Measurements from ENCODE around the gene ADORA2A.

ADORA2A gene

DNA sequence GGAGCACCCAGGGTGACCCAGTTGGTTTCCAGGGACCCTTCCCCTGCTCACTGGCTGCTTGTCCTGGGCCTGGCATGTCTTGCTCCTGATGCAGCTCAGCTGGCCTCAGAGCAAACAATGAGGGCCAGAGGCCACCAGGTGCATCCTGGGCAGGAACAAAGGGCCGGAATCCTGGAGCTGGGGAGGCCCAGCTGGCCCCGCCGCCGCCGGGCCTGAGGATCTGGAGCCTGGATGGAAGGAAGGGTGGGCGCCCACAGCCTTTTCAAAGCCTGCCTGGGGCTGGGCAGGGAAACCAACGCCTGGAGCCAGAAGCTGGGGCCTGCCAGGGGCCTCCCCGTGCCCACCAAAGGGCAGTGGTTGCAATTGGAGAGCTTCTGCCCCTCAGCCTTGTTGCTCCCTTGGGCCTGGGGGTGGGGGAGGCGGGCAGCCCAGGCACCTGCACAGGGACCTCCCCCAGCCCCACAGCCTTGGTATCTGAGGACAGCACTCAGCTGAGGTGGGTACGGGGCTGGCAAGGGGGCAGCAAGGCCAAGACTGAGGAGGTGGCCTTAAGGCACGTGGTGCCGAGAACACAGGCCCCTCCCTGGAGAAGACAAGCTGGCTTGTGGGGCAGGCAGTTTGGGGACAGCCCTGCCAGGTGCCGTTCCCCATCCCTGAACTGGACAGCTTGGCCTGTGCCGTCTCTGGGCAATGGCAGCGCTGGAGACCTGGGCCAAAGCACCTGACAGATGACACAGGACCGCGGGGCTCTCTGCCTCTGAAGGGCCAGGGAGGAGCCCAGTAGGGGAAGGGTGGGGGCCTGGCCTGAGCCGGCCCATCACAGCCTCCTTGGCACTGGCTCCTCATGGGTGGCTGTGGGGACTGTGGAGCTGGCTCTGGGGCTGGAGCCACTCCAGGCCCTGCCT lies 7.1 kb upstream of the ADORA2A start:
- peaks cover 0 to 31% of the 10 kb centered on the region in 2 donors for H3K27me3 ChIP-seq (ENCODE audit: control insufficient read depth in 1 of 2, insufficient read depth in 2 of 2, low read length in 2 of 2)
- H3K4me1 ChIP-seq (ENCODE audit: insufficient read depth, low read length), result no peaks in the 10 kb centered on the region
- H3K27ac ChIP-seq (ENCODE audit: low read depth, low read length), result no peak overlapping the region
- no peaks in the 10 kb centered on the region for H3K9me3 ChIP-seq (ENCODE audit: low read length)
- no peak overlapping the region for H3K9ac ChIP-seq (ENCODE audit: low read length)
- no peak overlapping the region for H3K4me3 ChIP-seq (ENCODE audit: low read depth in 1 of 2, low read length in 2 of 2)
- H3K36me3 ChIP-seq (ENCODE audit: insufficient read depth, low read length), result peaks cover 8% of the 10 kb centered on the region

DNA sequence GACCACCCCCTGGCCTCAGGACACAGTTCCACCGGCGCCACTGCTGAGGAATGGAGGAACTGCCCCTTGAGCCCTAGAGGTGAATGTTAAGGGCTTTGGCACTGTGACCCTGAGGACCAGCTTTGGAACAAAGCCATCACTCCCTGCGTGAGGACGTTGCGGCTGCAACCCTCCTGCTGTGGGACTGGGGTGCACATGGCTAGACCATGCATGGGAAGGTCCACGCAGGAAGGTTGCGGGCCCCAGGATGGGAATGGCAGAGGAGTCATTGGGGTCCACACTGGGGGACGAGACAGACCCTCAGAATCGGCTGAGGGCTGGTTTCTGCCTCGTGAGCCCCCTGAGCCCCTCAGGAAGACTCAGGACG lies 6.4 kb upstream of the ADORA2A start:
- Histone ChIP-seq H3K27ac (ENCODE audit: low read depth, low read length) (no peak overlapping the region), H3K9ac (ENCODE audit: low read length) (no peak overlapping the region), H3K4me3 (ENCODE audit: low read depth in 1 of 2, low read length in 2 of 2) (no peak overlapping the region), H3K36me3 (ENCODE audit: insufficient read depth, low read length) (peaks cover 2% of the 10 kb centered on the region), H3K4me1 (ENCODE audit: insufficient read depth, low read length) (no peaks in the 10 kb centered on the region), H3K27me3 (ENCODE audit: control insufficient read depth in 1 of 2, insufficient read depth in 2 of 2, low read length in 2 of 2) (peaks cover 0 to 31% of the 10 kb centered on the region in 2 donors), H3K9me3 (ENCODE audit: low read length) (no peaks in the 10 kb centered on the region)

DNA sequence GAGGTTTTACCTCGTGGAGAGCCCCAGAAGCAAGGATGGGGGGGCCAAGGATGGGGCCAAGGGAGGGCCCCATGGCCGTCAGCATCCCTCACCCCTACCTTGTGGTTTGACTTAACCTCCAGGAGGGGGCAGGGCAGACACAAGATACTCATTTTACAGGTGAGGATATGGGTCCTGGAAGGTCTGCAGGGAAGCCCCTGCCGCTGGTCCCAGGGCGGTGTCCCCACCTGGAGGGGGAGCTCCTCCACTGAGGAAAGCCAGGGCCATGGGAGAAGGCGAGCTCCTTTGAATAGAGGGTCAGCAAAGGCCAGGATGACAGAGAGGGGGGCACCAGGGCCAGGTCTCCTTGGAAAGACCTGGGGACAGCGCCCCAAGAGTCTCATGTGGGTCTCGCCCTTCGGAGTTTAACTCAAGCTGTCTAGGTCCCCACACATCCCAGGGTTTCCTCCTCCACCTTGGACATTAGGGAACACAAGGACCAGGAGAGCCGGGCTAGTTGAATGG lies 5.9 kb upstream of the ADORA2A start:
- Histone ChIP-seq H3K36me3 (ENCODE audit: insufficient read depth, low read length) (no peaks in the 10 kb centered on the region), H3K4me1 (ENCODE audit: insufficient read depth, low read length) (no peaks in the 10 kb centered on the region), H3K27me3 (ENCODE audit: control insufficient read depth in 1 of 2, insufficient read depth in 2 of 2, low read length in 2 of 2) (peaks cover 0 to 31% of the 10 kb centered on the region in 2 donors), H3K9ac (ENCODE audit: low read length) (no peak overlapping the region), H3K9me3 (ENCODE audit: low read length) (no peaks in the 10 kb centered on the region), H3K27ac (ENCODE audit: low read depth, low read length) (no peak overlapping the region), H3K4me3 (ENCODE audit: low read depth in 1 of 2, low read length in 2 of 2) (no peak overlapping the region)

DNA sequence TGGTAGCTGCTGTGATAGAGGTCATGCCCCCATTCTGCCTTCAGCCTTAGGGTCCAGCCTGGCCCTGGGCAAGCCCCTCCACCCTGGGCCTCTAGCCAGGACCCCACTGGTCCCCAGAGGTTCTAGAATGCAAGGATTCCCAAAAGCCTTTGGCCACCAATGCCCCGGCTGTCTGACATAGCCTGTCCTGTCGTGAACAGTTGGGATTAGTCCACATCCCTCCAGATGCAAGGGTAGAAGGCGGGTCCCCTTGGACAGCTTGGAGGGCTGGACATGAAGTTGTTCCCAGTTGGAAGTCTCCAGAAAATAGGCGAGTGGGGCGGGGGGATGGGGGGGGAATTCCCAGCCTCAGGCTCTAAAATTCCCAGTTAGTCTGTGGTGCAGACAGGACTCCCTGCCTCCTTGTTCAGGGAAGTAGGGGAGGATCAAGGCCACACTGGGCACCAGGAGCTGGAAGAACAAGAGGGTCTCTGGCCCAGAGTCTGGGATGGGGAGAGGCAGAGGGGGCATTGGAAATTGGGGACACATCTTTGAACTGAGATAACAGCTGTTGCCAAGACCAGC lies 5.2 kb upstream of the ADORA2A start:
- Histone ChIP-seq H3K4me1 (ENCODE audit: insufficient read depth, low read length) (no peaks in the 10 kb centered on the region), H3K9me3 (ENCODE audit: low read length) (no peaks in the 10 kb centered on the region), H3K36me3 (ENCODE audit: insufficient read depth, low read length) (no peaks in the 10 kb centered on the region), H3K4me3 (ENCODE audit: low read depth in 1 of 2, low read length in 2 of 2) (no peak overlapping the region), H3K9ac (ENCODE audit: low read length) (no peak overlapping the region), H3K27me3 (ENCODE audit: control insufficient read depth in 1 of 2, insufficient read depth in 2 of 2, low read length in 2 of 2) (peaks cover 0 to 31% of the 10 kb centered on the region in 2 donors), H3K27ac (ENCODE audit: low read depth, low read length) (no peak overlapping the region)

DNA sequence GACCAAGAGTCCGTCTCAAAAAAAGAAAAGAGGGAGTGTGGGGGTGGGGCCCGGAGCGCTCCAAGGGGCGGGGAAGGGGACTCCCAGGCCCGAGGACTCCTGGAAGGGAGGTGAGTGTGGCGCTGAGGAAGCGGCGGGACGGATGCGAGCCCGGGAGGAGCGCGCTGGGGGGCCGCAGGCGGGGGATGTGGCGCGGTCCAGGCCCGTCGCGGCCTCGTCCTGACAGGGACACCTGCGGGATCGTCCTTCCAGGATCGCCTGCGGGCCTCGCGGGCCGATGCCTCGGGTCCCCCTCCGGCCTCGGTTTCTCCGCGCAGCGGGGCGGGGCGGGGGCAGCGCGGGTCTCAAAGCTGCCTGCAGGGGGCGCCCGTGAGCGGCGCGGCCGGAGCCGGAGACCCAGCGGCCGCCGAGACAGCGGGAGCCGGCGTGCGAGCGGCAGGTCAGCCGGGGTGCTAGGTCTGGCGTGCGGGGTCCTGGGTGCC lies 3.8 kb upstream of the ADORA2A start:
- H3K4me3 ChIP-seq (ENCODE audit: low read depth in 1 of 2, low read length in 2 of 2), result peak overlapping the region in 1 of 2 donors; percentile 61
- H3K4me1 ChIP-seq (ENCODE audit: insufficient read depth, low read length), result no peaks in the 10 kb centered on the region
- no peaks in the 10 kb centered on the region for H3K9me3 ChIP-seq (ENCODE audit: low read length)
- H3K9ac ChIP-seq (ENCODE audit: low read length), result no peak overlapping the region
- H3K36me3 ChIP-seq (ENCODE audit: insufficient read depth, low read length), result no peaks in the 10 kb centered on the region
- H3K27me3 ChIP-seq (ENCODE audit: control insufficient read depth in 1 of 2, insufficient read depth in 2 of 2, low read length in 2 of 2), result peaks cover 0 to 31% of the 10 kb centered on the region in 2 donors
- H3K27ac ChIP-seq (ENCODE audit: low read depth, low read length), result no peak overlapping the region

DNA sequence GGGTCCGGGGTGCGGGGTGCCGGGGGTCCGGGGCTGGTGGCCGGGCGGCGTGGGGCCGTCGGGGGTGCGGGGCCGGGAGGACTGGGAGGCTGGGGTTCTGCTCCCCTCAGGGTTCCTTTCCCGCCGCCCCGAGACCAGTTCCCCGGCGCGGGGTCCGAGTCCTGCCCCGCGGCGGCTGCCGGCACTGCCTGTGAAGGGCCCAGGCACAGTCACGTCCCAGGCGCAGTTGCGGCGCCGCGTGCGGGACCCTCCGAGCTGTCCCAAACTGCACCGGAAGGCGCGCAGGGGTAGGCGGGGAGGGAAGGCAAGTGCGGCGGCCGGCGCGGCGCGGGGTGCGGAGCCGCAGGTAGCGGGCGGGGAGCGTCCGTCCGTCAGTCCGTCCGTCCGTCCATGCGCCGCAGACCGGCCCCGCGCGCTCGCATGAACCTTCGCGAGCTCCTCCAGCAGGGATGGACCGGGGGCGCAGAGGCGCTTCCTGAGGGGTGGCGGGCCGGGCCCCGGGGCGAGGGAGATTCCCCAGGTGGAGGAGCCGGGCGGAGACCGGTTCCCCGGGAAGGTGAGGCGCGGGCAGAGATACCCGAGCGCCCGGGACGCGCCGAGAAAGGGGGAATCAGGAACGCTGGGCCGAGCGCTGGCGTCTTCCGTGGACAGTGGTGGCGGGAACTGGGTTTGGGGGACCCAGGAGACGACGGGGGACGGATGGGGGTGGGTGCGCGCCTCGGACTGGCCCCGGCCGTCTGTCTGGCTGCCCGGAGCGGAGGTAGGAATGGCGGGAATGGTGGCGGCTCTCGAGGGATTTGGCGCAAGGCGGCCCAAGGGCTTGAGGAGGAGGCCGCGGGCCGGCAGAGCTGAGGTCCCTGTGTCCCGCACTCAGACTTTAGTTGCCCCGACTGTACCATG lies 3.1 kb upstream of the ADORA2A start:
- peak overlapping the region in 1 of 2 donors; percentile 61 for H3K4me3 ChIP-seq (ENCODE audit: low read depth in 1 of 2, low read length in 2 of 2)
- no peaks in the 10 kb centered on the region for H3K36me3 ChIP-seq (ENCODE audit: insufficient read depth, low read length)
- H3K27ac ChIP-seq (ENCODE audit: low read depth, low read length), result no peak overlapping the region
- no peak overlapping the region for H3K9ac ChIP-seq (ENCODE audit: low read length)
- no peaks in the 10 kb centered on the region for H3K9me3 ChIP-seq (ENCODE audit: low read length)
- no peaks in the 10 kb centered on the region for H3K4me1 ChIP-seq (ENCODE audit: insufficient read depth, low read length)
- peaks cover 0 to 31% of the 10 kb centered on the region in 2 donors for H3K27me3 ChIP-seq (ENCODE audit: control insufficient read depth in 1 of 2, insufficient read depth in 2 of 2, low read length in 2 of 2)

DNA sequence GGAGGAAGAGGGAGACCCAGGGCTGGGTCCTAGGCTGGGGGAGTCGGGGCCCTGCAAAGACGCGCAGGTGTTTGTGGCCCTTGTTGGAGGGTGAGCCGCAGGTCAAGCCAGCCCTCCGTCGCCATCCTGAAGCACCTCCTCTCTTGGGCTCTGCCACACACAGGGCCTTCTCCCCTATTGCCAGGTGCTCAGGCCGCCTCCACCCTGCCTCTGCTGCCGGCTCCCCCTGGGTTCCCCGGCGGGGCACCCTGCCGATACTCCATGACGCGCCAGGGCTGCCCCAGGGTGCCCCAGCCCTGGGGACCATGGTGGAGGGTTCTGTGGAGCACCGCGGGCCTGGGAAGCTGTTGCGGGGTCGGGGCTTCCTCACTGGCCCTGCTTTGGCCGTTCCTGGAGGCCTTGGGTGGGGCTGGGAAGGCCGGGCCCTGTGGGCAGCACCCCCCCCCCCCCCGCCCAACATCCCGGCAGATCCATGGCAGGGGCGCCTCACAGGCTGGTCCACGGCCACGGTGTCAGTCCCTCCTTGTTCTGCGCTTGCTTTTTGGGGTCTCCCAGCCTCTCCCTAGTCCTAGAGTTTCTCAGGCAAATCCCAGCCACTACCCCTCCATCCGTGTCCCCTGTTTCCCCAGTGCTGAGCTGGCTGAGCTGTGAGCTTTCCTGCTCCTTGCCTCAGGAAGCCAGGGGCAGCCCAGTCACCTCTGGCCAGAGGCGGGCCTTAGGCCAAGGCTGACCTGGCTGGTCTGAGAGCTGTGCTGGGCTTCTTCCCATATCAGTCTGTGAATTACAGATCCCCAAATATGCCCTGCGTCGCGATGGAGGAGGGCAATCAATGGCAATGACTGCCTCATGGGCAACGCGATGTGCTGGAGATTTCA lies 2.3 kb upstream of the ADORA2A start:
- Histone ChIP-seq H3K9ac (ENCODE audit: low read length) (no peak overlapping the region), H3K9me3 (ENCODE audit: low read length) (no peaks in the 10 kb centered on the region), H3K36me3 (ENCODE audit: insufficient read depth, low read length) (no peaks in the 10 kb centered on the region), H3K27ac (ENCODE audit: low read depth, low read length) (no peak overlapping the region), H3K27me3 (ENCODE audit: control insufficient read depth in 1 of 2, insufficient read depth in 2 of 2, low read length in 2 of 2) (peaks cover 0 to 31% of the 10 kb centered on the region in 2 donors), H3K4me3 (ENCODE audit: low read depth in 1 of 2, low read length in 2 of 2) (no peak overlapping the region), H3K4me1 (ENCODE audit: insufficient read depth, low read length) (peaks cover 5% of the 10 kb centered on the region)

DNA sequence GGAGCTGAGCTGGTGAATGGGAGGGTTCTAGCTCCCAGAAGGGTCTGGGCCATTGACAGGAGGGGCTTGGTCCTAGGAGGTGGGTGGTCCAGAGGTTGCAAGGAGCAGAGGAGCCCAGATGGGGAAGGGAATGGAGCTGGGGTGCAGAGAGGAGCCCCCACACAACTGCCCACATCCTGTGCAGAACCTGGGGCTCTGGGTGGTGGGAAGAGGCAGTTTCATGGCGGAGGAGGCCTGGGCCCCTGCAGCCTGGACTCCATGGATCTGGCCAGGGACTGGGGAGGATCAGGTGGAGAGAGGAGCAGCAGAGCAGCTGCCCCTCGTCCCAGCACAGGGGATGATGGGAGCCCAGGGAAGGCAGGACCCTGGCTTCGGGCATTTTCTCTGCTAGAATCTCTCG lies 963 bp upstream of the ADORA2A start:
- Histone ChIP-seq H3K36me3 (ENCODE audit: insufficient read depth, low read length) (no peaks in the 10 kb centered on the region), H3K27ac (ENCODE audit: low read depth, low read length) (no peak overlapping the region), H3K4me3 (ENCODE audit: low read depth in 1 of 2, low read length in 2 of 2) (no peak overlapping the region)

DNA sequence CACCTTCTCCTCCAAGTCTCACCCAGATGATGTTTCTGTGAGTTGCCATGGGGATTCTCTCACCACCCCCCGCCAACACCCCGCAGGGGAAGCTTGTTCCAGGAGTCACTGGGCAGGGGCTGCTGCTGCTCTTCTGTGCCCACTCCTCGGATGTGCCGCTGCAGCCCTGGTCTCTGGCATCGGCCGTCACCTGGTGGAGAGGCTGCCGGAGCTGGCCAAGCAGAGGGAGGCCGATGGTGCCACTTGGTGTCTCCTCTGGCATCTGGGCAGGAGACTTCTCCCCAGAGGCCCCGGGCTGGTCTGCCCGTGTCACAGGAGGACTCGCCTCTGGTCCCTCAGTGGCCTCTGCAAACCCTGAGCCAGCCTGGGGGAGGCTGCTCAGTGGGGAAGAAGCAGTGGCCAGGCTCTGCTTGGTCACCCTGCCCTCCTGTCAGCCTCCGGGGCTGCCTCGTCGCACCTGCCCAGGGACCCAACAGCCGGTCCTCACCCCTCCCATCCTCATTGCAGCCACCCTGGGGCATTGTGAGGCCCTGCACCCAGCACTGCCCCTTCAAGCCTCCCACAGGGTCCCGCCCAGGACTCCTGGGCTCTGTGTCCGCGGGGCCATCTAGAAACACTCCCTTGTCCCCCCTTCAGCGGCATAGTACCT lies 424 bp upstream of the ADORA2A start:
- Histone ChIP-seq H3K4me1 (ENCODE audit: insufficient read depth, low read length) (peaks cover 14% of the 10 kb centered on the region), H3K27me3 (ENCODE audit: control insufficient read depth in 1 of 2, insufficient read depth in 2 of 2, low read length in 2 of 2) (peaks cover 0 to 19% of the 10 kb centered on the region in 2 donors), H3K36me3 (ENCODE audit: insufficient read depth, low read length) (no peaks in the 10 kb centered on the region), H3K9me3 (ENCODE audit: low read length) (no peaks in the 10 kb centered on the region), H3K27ac (ENCODE audit: low read depth, low read length) (no peak overlapping the region), H3K9ac (ENCODE audit: low read length) (no peak overlapping the region), H3K4me3 (ENCODE audit: low read depth in 1 of 2, low read length in 2 of 2) (no peak overlapping the region)

More for the DNA sequence above, 963 bp upstream of the ADORA2A start:
- Histone ChIP-seq H3K9me3 (ENCODE audit: low read length) (no peaks in the 10 kb centered on the region), H3K9ac (ENCODE audit: low read length) (no peak overlapping the region), H3K4me1 (ENCODE audit: insufficient read depth, low read length) (peaks cover 10% of the 10 kb centered on the region), H3K27me3 (ENCODE audit: control insufficient read depth in 1 of 2, insufficient read depth in 2 of 2, low read length in 2 of 2) (peaks cover 0 to 25% of the 10 kb centered on the region in 2 donors)

DNA sequence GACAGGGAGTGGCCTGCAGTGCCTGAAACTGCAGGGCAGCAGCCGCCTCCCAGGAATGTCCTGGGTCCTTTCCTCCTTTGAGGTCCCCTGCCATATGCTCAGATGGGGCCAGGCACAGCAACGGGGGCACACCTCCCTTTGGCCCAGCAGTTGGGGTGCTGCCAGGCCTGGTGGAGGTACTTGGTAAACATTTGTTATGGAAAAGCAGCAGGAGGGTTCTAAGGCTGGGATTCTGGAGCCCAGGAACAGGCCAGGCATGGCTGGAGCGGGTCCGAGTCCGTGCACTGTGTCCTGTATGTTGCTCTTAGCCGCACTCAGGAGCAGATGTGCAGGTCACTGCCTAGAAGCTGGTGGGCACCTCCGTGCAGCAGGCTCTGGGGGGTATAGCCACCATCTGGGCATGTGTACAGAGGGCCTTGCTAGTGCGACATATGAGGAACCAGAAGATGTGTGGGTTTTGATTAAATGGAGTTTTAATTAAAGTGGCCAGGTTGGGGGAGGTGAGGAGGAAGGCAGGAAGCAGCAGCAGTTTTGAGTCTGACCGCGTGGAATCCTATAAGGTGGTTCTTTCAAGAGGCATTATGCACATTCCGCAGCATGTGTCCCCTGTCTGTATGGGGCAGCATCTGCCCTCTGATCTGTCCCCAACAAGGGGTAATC lies 1.5 kb downstream of the ADORA2A start:
- Histone ChIP-seq H3K4me1 (ENCODE audit: insufficient read depth, low read length) (peaks cover 33% of the 10 kb centered on the region), H3K9ac (ENCODE audit: low read length) (no peak overlapping the region), H3K27ac (ENCODE audit: low read depth, low read length) (no peak overlapping the region), H3K9me3 (ENCODE audit: low read length) (no peaks in the 10 kb centered on the region), H3K27me3 (ENCODE audit: control insufficient read depth in 1 of 2, insufficient read depth in 2 of 2, low read length in 2 of 2) (peaks cover 0 to 12% of the 10 kb centered on the region in 2 donors), H3K36me3 (ENCODE audit: insufficient read depth, low read length) (no peaks in the 10 kb centered on the region), H3K4me3 (ENCODE audit: low read depth in 1 of 2, low read length in 2 of 2) (no peak overlapping the region)
